ENCODE measurements around the gene OR9A2. TPM values are rescaled to one million over a fixed set of nuclear protein-coding genes. Genes with fewer than 3 reads are reported as not detected.

OR9A2 gene
- total and polyA plus RNA-seq, 3 experiments from 2014 or later, result not detected

GRCh38 chr7:143008007-143008901, 18.7 kb downstream of the OR9A2 start:
- ChIA-PET CTCF (interaction anchor here (0.7 to 5.9 kb wide), 12 partner anchors 8 to 376 kb away, joined by 3 to 70 read pairs (median 3); no protein-coding TSS in a partner anchor), POLR2A (no interaction called here)
- Histone ChIP-seq H3K4me3 (ENCODE audit: low read length) (no peak overlapping the region), H3K27me3 (ENCODE audit: insufficient read depth, low read length, poor library complexity, severe bottlenecking) (peaks cover 6% of the 10 kb centered on the region), H3K9me3 (ENCODE audit: low read length) (no peaks in the 10 kb centered on the region), H3K4me1 (ENCODE audit: insufficient read depth, low read length) (peaks cover 1% of the 10 kb centered on the region), H3K27ac (ENCODE audit: low read depth, low read length) (no peak overlapping the region), H3K36me3 (ENCODE audit: insufficient read depth, low read length) (no peaks in the 10 kb centered on the region)
- H3K9me3 Mint-ChIP-seq, result peaks cover 0 to 2% (median 0%) of the 10 kb centered on the region in 5 donors
- peak overlapping the region in 1 of 8 donors; percentile 8 for H3K27ac Mint-ChIP-seq
- H3K4me1 Mint-ChIP-seq, result peaks cover 6 to 9% (median 7%) of the 10 kb centered on the region in 3 donors
- peak; percentile 66 to 85 (median 69) for DNase-seq
- no peak overlapping the region for H3K4me3 Mint-ChIP-seq
- peaks cover 4 to 14% of the 10 kb centered on the region in 2 donors for H3K27me3 Mint-ChIP-seq
- peaks cover 0 to 3% (median 0%) of the 10 kb centered on the region in 3 donors for H3K36me3 Mint-ChIP-seq

- no peak overlapping the region for H3K27ac Mint-ChIP-seq
- Histone ChIP-seq H3K27ac (ENCODE audit: low read depth, low read length) (no peak overlapping the region), H3K4me3 (ENCODE audit: low read length) (no peak overlapping the region), H3K27me3 (ENCODE audit: insufficient read depth, low read length, poor library complexity, severe bottlenecking) (peaks cover 6% of the 10 kb centered on the region), H3K36me3 (ENCODE audit: insufficient read depth, low read length) (no peaks in the 10 kb centered on the region), H3K9me3 (ENCODE audit: low read length) (no peaks in the 10 kb centered on the region), H3K4me1 (ENCODE audit: insufficient read depth, low read length) (peaks cover 6% of the 10 kb centered on the region)
- H3K27me3 Mint-ChIP-seq, result peaks cover 3 to 8% of the 10 kb centered on the region in 2 donors
- no peak for DNase-seq
- CTCF ChIA-PET, result interaction anchor here (1.2 to 5.9 kb wide), 3 partner anchors 209 to 702 kb away, joined by 3 to 70 read pairs (median 3); no protein-coding TSS in a partner anchor
- H3K4me3 Mint-ChIP-seq, result no peak overlapping the region
- H3K9me3 Mint-ChIP-seq, result peaks cover 0 to 2% (median 0%) of the 10 kb centered on the region in 5 donors
- H3K36me3 Mint-ChIP-seq, result peaks cover 0 to 3% (median 0%) of the 10 kb centered on the region in 3 donors
- H3K4me1 Mint-ChIP-seq, result peaks cover 8 to 14% (median 11%) of the 10 kb centered on the region in 3 donors
- POLR2A ChIA-PET, result no interaction called here
Observed at GRCh38 chr7:143005632-143006260, 21.2 kb downstream of the OR9A2 start.

- H3K9me3 ChIP-seq (ENCODE audit: low read length), result no peaks in the 10 kb centered on the region
- ChIA-PET CTCF (interaction anchor here (0.6 to 2.9 kb wide), 27 partner anchors 8 to 700 kb away, joined by 3 to 22 read pairs (median 5); partner anchors contain the start of gene EPHB6), POLR2A (no interaction called here)
- H3K36me3 ChIP-seq (ENCODE audit: insufficient read depth, low read length), result no peaks in the 10 kb centered on the region
- no peak overlapping the region for H3K27ac ChIP-seq (ENCODE audit: low read depth, low read length)
- peak overlapping the region; percentile 8 to 88 (median 84) for H3K4me3 Mint-ChIP-seq
- peaks cover 5% of the 10 kb centered on the region for H3K27me3 ChIP-seq (ENCODE audit: insufficient read depth, low read length, poor library complexity, severe bottlenecking)
- peaks cover 3 to 8% of the 10 kb centered on the region in 2 donors for H3K27me3 Mint-ChIP-seq
- DNase-seq, result peak in 4 of 5 donors; percentile 13 to 61 (median 52)
- peak overlapping the region in 3 of 8 donors; percentile 70 to 93 (median 75) for H3K27ac Mint-ChIP-seq
- peaks cover 8 to 14% (median 11%) of the 10 kb centered on the region in 3 donors for H3K4me1 Mint-ChIP-seq
- H3K36me3 Mint-ChIP-seq, result peaks cover 0 to 3% (median 0%) of the 10 kb centered on the region in 3 donors
- peak overlapping the region; percentile 37 for H3K4me3 ChIP-seq (ENCODE audit: low read length)
- peaks cover 0 to 2% (median 0%) of the 10 kb centered on the region in 5 donors for H3K9me3 Mint-ChIP-seq
- H3K4me1 ChIP-seq (ENCODE audit: insufficient read depth, low read length), result peaks cover 6% of the 10 kb centered on the region
Observed at GRCh38 chr7:143003393-143004051, 23.4 kb downstream of the OR9A2 start.

- Histone ChIP-seq H3K4me1 (ENCODE audit: insufficient read depth, low read length) (peaks cover 6% of the 10 kb centered on the region), H3K9me3 (ENCODE audit: low read length) (no peaks in the 10 kb centered on the region), H3K36me3 (ENCODE audit: insufficient read depth, low read length) (no peaks in the 10 kb centered on the region), H3K4me3 (ENCODE audit: low read length) (peak overlapping the region; percentile 37), H3K27me3 (ENCODE audit: insufficient read depth, low read length, poor library complexity, severe bottlenecking) (no peaks in the 10 kb centered on the region), H3K27ac (ENCODE audit: low read depth, low read length) (no peak overlapping the region)
- H3K4me1 Mint-ChIP-seq, result peaks cover 6 to 12% (median 10%) of the 10 kb centered on the region in 3 donors
- H3K27me3 Mint-ChIP-seq, result peaks cover 3 to 7% of the 10 kb centered on the region in 2 donors
- no peak for DNase-seq
- peak overlapping the region in 6 of 7 donors; percentile 80 to 88 (median 85) for H3K4me3 Mint-ChIP-seq
- peaks cover 0 to 3% (median 0%) of the 10 kb centered on the region in 3 donors for H3K36me3 Mint-ChIP-seq
- peak overlapping the region in 1 of 8 donors; percentile 93 for H3K27ac Mint-ChIP-seq
- H3K9me3 Mint-ChIP-seq, result peaks cover 0 to 2% (median 0%) of the 10 kb centered on the region in 5 donors
- CTCF ChIA-PET, result interaction anchor here (0.6 to 2.9 kb wide), 25 partner anchors 9 to 700 kb away, joined by 3 to 22 read pairs (median 5); partner anchors contain the start of gene EPHB6
- POLR2A ChIA-PET, result no interaction called here
Observed at GRCh38 chr7:143002898-143003297, 24.0 kb downstream of the OR9A2 start.

- peaks cover 0 to 2% (median 0%) of the 10 kb centered on the region in 5 donors for H3K9me3 Mint-ChIP-seq
- POLR2A ChIA-PET, result no interaction called here
- H3K27ac Mint-ChIP-seq, result no peak overlapping the region
- H3K4me1 Mint-ChIP-seq, result peaks cover 4 to 9% (median 8%) of the 10 kb centered on the region in 3 donors
- H3K27me3 Mint-ChIP-seq, result peaks cover 1 to 4% of the 10 kb centered on the region in 2 donors
- Histone ChIP-seq H3K4me1 (ENCODE audit: insufficient read depth, low read length) (peaks cover 6% of the 10 kb centered on the region), H3K36me3 (ENCODE audit: insufficient read depth, low read length) (no peaks in the 10 kb centered on the region), H3K27ac (ENCODE audit: low read depth, low read length) (no peak overlapping the region), H3K4me3 (ENCODE audit: low read length) (no peak overlapping the region), H3K27me3 (ENCODE audit: insufficient read depth, low read length, poor library complexity, severe bottlenecking) (no peaks in the 10 kb centered on the region), H3K9me3 (ENCODE audit: low read length) (no peaks in the 10 kb centered on the region)
- no peak overlapping the region for H3K4me3 Mint-ChIP-seq
- no peak for DNase-seq
- CTCF ChIA-PET, result interaction anchor here (0.8 to 2.9 kb wide), 13 partner anchors 9 to 699 kb away, joined by 3 to 22 read pairs (median 7); partner anchors contain the start of gene EPHB6
- peaks cover 0 to 2% (median 0%) of the 10 kb centered on the region in 3 donors for H3K36me3 Mint-ChIP-seq
Observed at GRCh38 chr7:143002106-143002505, 24.8 kb downstream of the OR9A2 start.

- POLR2A ChIA-PET, result no interaction called here
- H3K9me3 Mint-ChIP-seq, result peaks cover 0 to 2% (median 0%) of the 10 kb centered on the region in 5 donors
Observed at GRCh38 chr7:143000648-143001047, 26.3 kb downstream of the OR9A2 start.

GRCh38 chr7:142999793-143000192, 27.1 kb downstream of the OR9A2 start:
- no peak overlapping the region for H3K4me3 Mint-ChIP-seq
- CTCF ChIA-PET, result interaction anchor here (1.6 to 2.6 kb wide), 3 partner anchors 9 to 216 kb away, joined by 5 to 14 read pairs (median 8); no protein-coding TSS in a partner anchor
- peaks cover 0 to 2% (median 0%) of the 10 kb centered on the region in 5 donors for H3K9me3 Mint-ChIP-seq
- POLR2A ChIA-PET, result no interaction called here
- H3K27me3 ChIP-seq (ENCODE audit: insufficient read depth, low read length, poor library complexity, severe bottlenecking), result no peaks in the 10 kb centered on the region
- H3K36me3 Mint-ChIP-seq, result peaks cover 0 to 2% (median 0%) of the 10 kb centered on the region in 3 donors
- no peaks in the 10 kb centered on the region for H3K9me3 ChIP-seq (ENCODE audit: low read length)
- H3K4me3 ChIP-seq (ENCODE audit: low read length), result no peak overlapping the region
- H3K27ac ChIP-seq (ENCODE audit: low read depth, low read length), result no peak overlapping the region
- H3K4me1 Mint-ChIP-seq, result peaks cover 4 to 9% (median 8%) of the 10 kb centered on the region in 3 donors
- peaks cover 6% of the 10 kb centered on the region for H3K4me1 ChIP-seq (ENCODE audit: insufficient read depth, low read length)
- H3K27ac Mint-ChIP-seq, result no peak overlapping the region
- H3K27me3 Mint-ChIP-seq, result peaks cover 0 to 4% of the 10 kb centered on the region in 2 donors
- H3K36me3 ChIP-seq (ENCODE audit: insufficient read depth, low read length), result no peaks in the 10 kb centered on the region
- DNase-seq, result no peak

More at GRCh38 chr7:143000648-143001047, 26.3 kb downstream of the OR9A2 start:
- no peaks in the 10 kb centered on the region for H3K27me3 ChIP-seq (ENCODE audit: insufficient read depth, low read length, poor library complexity, severe bottlenecking)
- H3K9me3 ChIP-seq (ENCODE audit: low read length), result no peaks in the 10 kb centered on the region
- CTCF ChIA-PET, result interaction anchor here (1.4 kb wide), 1 partner anchor 368 kb away, joined by 3 read pairs; no protein-coding TSS in a partner anchor
- no peak overlapping the region for H3K4me3 ChIP-seq (ENCODE audit: low read length)
- no peak for DNase-seq
- no peak overlapping the region for H3K4me3 Mint-ChIP-seq
- peaks cover 6% of the 10 kb centered on the region for H3K4me1 ChIP-seq (ENCODE audit: insufficient read depth, low read length)
- no peaks in the 10 kb centered on the region for H3K36me3 ChIP-seq (ENCODE audit: insufficient read depth, low read length)
- H3K27ac ChIP-seq (ENCODE audit: low read depth, low read length), result no peak overlapping the region
- peaks cover 4 to 9% (median 8%) of the 10 kb centered on the region in 3 donors for H3K4me1 Mint-ChIP-seq
- H3K27me3 Mint-ChIP-seq, result peaks cover 0 to 4% of the 10 kb centered on the region in 2 donors
- H3K27ac Mint-ChIP-seq, result no peak overlapping the region
- peaks cover 0 to 2% (median 0%) of the 10 kb centered on the region in 3 donors for H3K36me3 Mint-ChIP-seq
